GM21526 (cell line): ENCODE measurements around the gene PHACTR1.

ENCODE experiments used
- ATAC-seq: cut with Tn5 transposase; IDR thresholded peaks from one replicate; pipeline ENCODE4 v1.9.1; 2021; ENCODE audit warnings: moderate library complexity; ENCODE audit not compliant: unreplicated experiment, low FRiP score

Gene PHACTR1

GRCh38 chr6:13049666-13050254 is 333.2 kb downstream of the PHACTR1 start:
- ATAC-seq = no peak

- no peak for ATAC-seq
Measured at GRCh38 chr6:13053006-13053461, 336.5 kb downstream of the PHACTR1 start.

GRCh38 chr6:13058051-13058450 is 341.5 kb downstream of the PHACTR1 start:
- no peak for ATAC-seq

- no peak for ATAC-seq
Measured at GRCh38 chr6:13059026-13059425, 342.5 kb downstream of the PHACTR1 start.

GRCh38 chr6:13063300-13063918 is 346.8 kb downstream of the PHACTR1 start:
- no peak for ATAC-seq

GRCh38 chr6:13065581-13065980 is 349.0 kb downstream of the PHACTR1 start:
- no peak for ATAC-seq

- no peak for ATAC-seq
Measured at GRCh38 chr6:13066050-13066449, 349.5 kb downstream of the PHACTR1 start.

- ATAC-seq = no peak
Measured at GRCh38 chr6:13066820-13067219, 350.3 kb downstream of the PHACTR1 start.

GRCh38 chr6:13068586-13069210 is 352.1 kb downstream of the PHACTR1 start:
- ATAC-seq = no peak

GRCh38 chr6:13071550-13072345 is 355.2 kb downstream of the PHACTR1 start:
- ATAC-seq = no peak

- no peak for ATAC-seq
Measured at GRCh38 chr6:13072686-13073347, 356.2 kb downstream of the PHACTR1 start.

GRCh38 chr6:13074415-13075140 is 358.0 kb downstream of the PHACTR1 start:
- no peak for ATAC-seq

- ATAC-seq = no peak
Measured at GRCh38 chr6:13075141-13075845, 358.7 kb downstream of the PHACTR1 start.

GRCh38 chr6:13076575-13076974 is 360.0 kb downstream of the PHACTR1 start:
- ATAC-seq = no peak

GRCh38 chr6:13077117-13077516 is 360.6 kb downstream of the PHACTR1 start:
- ATAC-seq = no peak

- no peak for ATAC-seq
Measured at GRCh38 chr6:13079096-13079723, 362.6 kb downstream of the PHACTR1 start.

- no peak for ATAC-seq
Measured at GRCh38 chr6:13080462-13081188, 364.1 kb downstream of the PHACTR1 start.

- no peak for ATAC-seq
Measured at GRCh38 chr6:13081189-13081563, 364.6 kb downstream of the PHACTR1 start.
